Loucy (cell line): Measurements from ENCODE around the gene CAMK1D.

Source experiments
- H2AFZ ChIP-seq: fragments of 200-600 bp; sonication (generic); 2 replicates; pipeline ENCODE4 v1.6.0; 2016; ENCODE audit warnings: antibody characterized with exemption, mild to moderate bottlenecking, low read length, moderate library complexity
- H3F3A ChIP-seq: fragments of 200-600 bp; 2 replicates; pipeline ENCODE4 v1.6.0; 2016; ENCODE audit warnings: antibody characterized with exemption, low read depth, mild to moderate bottlenecking
- H3K27me3 ChIP-seq: fragments of 200-600 bp; sonication (generic); 2 replicates; pipeline ENCODE4 v1.6.1; 2014; ENCODE audit warnings: low read length, mild to moderate bottlenecking; ENCODE audit not compliant: insufficient read depth, poor library complexity, severe bottlenecking
- H3K36me3 ChIP-seq: fragments of 200-600 bp; sonication (generic); 2 replicates; pipeline ENCODE4 v1.6.1; 2016; ENCODE audit warnings: low read length; ENCODE audit not compliant: insufficient read depth
- H3K4me1 ChIP-seq: fragments of 200-600 bp; sonication (generic); 2 replicates; pipeline ENCODE4 v1.5.1; 2014; ENCODE audit warnings: low read length, mild to moderate bottlenecking; ENCODE audit not compliant: insufficient read depth, poor library complexity, severe bottlenecking
- H3K4me2 ChIP-seq: fragments of 200-600 bp; sonication (generic); 2 replicates; pipeline ENCODE4 v1.6.0; 2014; ENCODE audit warnings: antibody characterized with exemption, low read length, low read depth, mild to moderate bottlenecking; ENCODE audit not compliant: poor library complexity, severe bottlenecking
- H3K4me3 ChIP-seq: fragments of 200-600 bp; sonication (generic); 2 replicates; pipeline ENCODE4 v1.5.1; 2014; ENCODE audit warnings: low read length, mild to moderate bottlenecking, mixed read lengths; ENCODE audit not compliant: poor library complexity, severe bottlenecking
- H3K79me2 ChIP-seq: fragments of 200-600 bp; sonication (generic); 2 replicates; pipeline ENCODE4 v1.6.1; 2014; ENCODE audit warnings: low read length; ENCODE audit not compliant: insufficient read depth
- H3K9ac ChIP-seq: fragments of 200-600 bp; sonication (generic); 2 replicates; pipeline ENCODE4 v1.6.0; 2014; ENCODE audit warnings: mild to moderate bottlenecking, low read depth, low read length, moderate library complexity; ENCODE audit not compliant: poor library complexity, severe bottlenecking
- H3K9me2 ChIP-seq: fragments of 200-600 bp; sonication (generic); replicated peaks from 2 replicates; pipeline ENCODE4 v1.6.1; 2016; ENCODE audit warnings: low read depth, low read length, mixed read lengths
- H3K9me3 ChIP-seq: fragments of 200-600 bp; sonication (generic); 2 replicates; pipeline ENCODE4 v1.6.1; 2014; ENCODE audit warnings: mild to moderate bottlenecking, antibody characterized with exemption, low read length, low read depth; ENCODE audit not compliant: insufficient read depth
- H4K20me1 ChIP-seq: fragments of 200-600 bp; sonication (generic); 2 replicates; pipeline ENCODE4 v1.6.0; 2014; ENCODE audit warnings: antibody characterized with exemption, low read length, mild to moderate bottlenecking; ENCODE audit not compliant: insufficient read depth, poor library complexity, severe bottlenecking
- CTCF ChIP-seq: fragments of 200-600 bp; sonication (generic); conservative IDR thresholded peaks from 2 replicates; pipeline ENCODE4 v1.5.1; 2014; ENCODE audit warnings: mild to moderate bottlenecking, antibody characterized with exemption, low read length
- EZH2phosphoT487 ChIP-seq: fragments of 200-600 bp; IDR thresholded peaks from 2 replicates; pipeline ENCODE4 v1.6.1; 2018; ENCODE audit warnings: antibody characterized with exemption, mild to moderate bottlenecking, moderate library complexity, borderline replicate concordance

The CAMK1D gene

DNA sequence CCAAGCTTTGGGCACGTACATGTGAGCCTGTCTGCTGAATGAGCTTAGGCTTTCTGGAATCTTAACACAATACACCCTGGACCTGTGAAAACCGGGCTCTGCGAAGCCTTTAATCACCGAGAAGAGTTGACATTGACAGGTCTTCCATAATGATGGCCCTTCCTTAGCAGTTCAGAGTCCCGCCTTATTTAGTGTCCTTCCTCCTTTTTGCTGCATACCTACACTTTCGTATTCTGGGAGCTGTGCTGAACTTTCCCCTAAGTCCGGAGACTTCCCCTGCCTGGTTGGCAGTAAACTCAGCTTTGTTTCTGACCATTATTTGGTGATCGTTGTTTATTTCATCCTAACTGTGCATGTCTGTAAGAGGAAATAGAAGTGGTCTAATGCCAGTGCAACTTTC, 212.0 kb downstream of the CAMK1D start:
- H2AFZ ChIP-seq = no peak overlapping the region
- no peaks in the 10 kb centered on the region for H4K20me1 ChIP-seq
- no peaks in the 10 kb centered on the region for H3K9me2 ChIP-seq
- no peak overlapping the region for H3K4me2 ChIP-seq
- no peaks in the 10 kb centered on the region for H3K4me1 ChIP-seq
- no peak for TF ChIP-seq CTCF
- TF ChIP-seq EZH2phosphoT487 = no peak
- no peaks in the 10 kb centered on the region for H3K36me3 ChIP-seq
- no peaks in the 10 kb centered on the region for H3F3A ChIP-seq
- H3K27me3 ChIP-seq = no peaks in the 10 kb centered on the region
- H3K79me2 ChIP-seq = no peaks in the 10 kb centered on the region
- H3K4me3 ChIP-seq = no peak overlapping the region
- no peaks in the 10 kb centered on the region for H3K9me3 ChIP-seq
- H3K9ac ChIP-seq = no peak overlapping the region

DNA sequence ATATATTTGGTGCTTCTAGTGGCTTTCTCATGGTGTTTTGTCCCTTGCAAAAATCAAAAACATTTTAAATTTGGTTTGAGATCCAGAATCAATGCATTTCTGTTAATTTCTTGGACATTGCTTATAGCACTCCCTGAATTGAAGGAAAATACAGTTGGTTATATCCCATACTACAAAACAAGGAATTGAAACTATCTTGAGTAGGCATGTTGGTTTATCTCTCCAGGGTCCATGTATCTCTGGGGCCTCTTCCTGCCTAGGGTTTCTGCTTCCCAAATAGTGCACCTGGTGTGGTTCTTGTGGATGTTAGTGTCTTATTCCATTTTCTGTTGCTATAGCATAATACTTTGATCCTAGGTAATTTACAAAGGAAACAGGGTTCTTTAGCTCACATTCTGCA, 212.4 kb downstream of the CAMK1D start:
- H3K79me2 ChIP-seq = no peaks in the 10 kb centered on the region
- no peaks in the 10 kb centered on the region for H4K20me1 ChIP-seq
- no peaks in the 10 kb centered on the region for H3K4me1 ChIP-seq
- H3K9me2 ChIP-seq = no peaks in the 10 kb centered on the region
- H3K4me2 ChIP-seq = no peak overlapping the region
- no peaks in the 10 kb centered on the region for H3K9me3 ChIP-seq
- no peak overlapping the region for H3K9ac ChIP-seq
- H3K27me3 ChIP-seq = no peaks in the 10 kb centered on the region
- TF ChIP-seq EZH2phosphoT487 (no peak), CTCF (no peak)
- H3F3A ChIP-seq = no peaks in the 10 kb centered on the region
- no peaks in the 10 kb centered on the region for H3K36me3 ChIP-seq
- no peak overlapping the region for H3K4me3 ChIP-seq
- H2AFZ ChIP-seq = no peak overlapping the region

- Histone ChIP-seq H3K9me2 (no peaks in the 10 kb centered on the region), H3K36me3 (no peaks in the 10 kb centered on the region), H3K4me1 (no peaks in the 10 kb centered on the region), H2AFZ (no peak overlapping the region), H3K4me2 (no peak overlapping the region), H3K9ac (no peak overlapping the region), H3K27me3 (no peaks in the 10 kb centered on the region), H3F3A (no peaks in the 10 kb centered on the region), H4K20me1 (no peaks in the 10 kb centered on the region), H3K4me3 (no peak overlapping the region), H3K9me3 (no peaks in the 10 kb centered on the region), H3K79me2 (no peaks in the 10 kb centered on the region)
- TF ChIP-seq CTCF = no peak
- no peak for TF ChIP-seq EZH2phosphoT487
Observed at GRCh38 chr10:12563489-12563888, 214.1 kb downstream of the CAMK1D start.
